Glomerular endothelial cell (primary cell): ENCODE results near the gene CEP85. TPM values are rescaled to one million over a fixed set of nuclear protein-coding genes. Genes with fewer than 3 reads are reported as not detected.

Experiments used
- DNase-seq: peaks from one replicate; pipeline ENCODE4 v3.0.0-alpha.2; 2011; ENCODE audit warnings: low read depth, low spot score; ENCODE audit errors: extremely low read depth
- total RNA-seq: library from RNA; depleted of rRNA; stranded (reverse); fragments of >200 nt; gene quantifications from 2 replicates; pipeline ENCODE4 v1.2.3, GENCODE V29; 2015

The CEP85 gene
- total RNA-seq, 1 donor from 2014 or later = 7.9 TPM

GRCh38 chr1:26277719-26278118, 43.7 kb downstream of the CEP85 start:
- DNase-seq = no peak

- no peak for DNase-seq
Observed at GRCh38 chr1:26278303-26278702, 44.3 kb downstream of the CEP85 start.

GRCh38 chr1:26278724-26279455, 44.9 kb downstream of the CEP85 start:
- DNase-seq = no peak

GRCh38 chr1:26279456-26280332, 45.7 kb downstream of the CEP85 start, which contains the start of gene SH3BGRL3:
Gene SH3BGRL3 (plus strand): TSS chr1:26280086. CDS start chr1:26280156, 70 bp downstream.
- no peak for DNase-seq

- no peak for DNase-seq
Observed at GRCh38 chr1:26280333-26281042, 46.5 kb downstream of the CEP85 start.

- DNase-seq = no peak
Observed at GRCh38 chr1:26281091-26281958, 47.3 kb downstream of the CEP85 start.

GRCh38 chr1:26281971-26282370, 48.0 kb downstream of the CEP85 start:
- no peak for DNase-seq

- DNase-seq = no peak
Observed at GRCh38 chr1:26282401-26282918, 48.5 kb downstream of the CEP85 start.

GRCh38 chr1:26283279-26283853, 49.4 kb downstream of the CEP85 start:
- DNase-seq = no peak

- no peak for DNase-seq
Observed at GRCh38 chr1:26283871-26284596, 50.0 kb downstream of the CEP85 start.

- no peak for DNase-seq
Observed at GRCh38 chr1:26284597-26285347, 50.8 kb downstream of the CEP85 start.

GRCh38 chr1:26285366-26286063, 51.5 kb downstream of the CEP85 start:
- DNase-seq = no peak

GRCh38 chr1:26286064-26286416, 52.0 kb downstream of the CEP85 start:
- DNase-seq = no peak

- DNase-seq = no peak
Observed at GRCh38 chr1:26287033-26287711, 53.2 kb downstream of the CEP85 start.

- no peak for DNase-seq
Observed at GRCh38 chr1:26287811-26288210, 53.8 kb downstream of the CEP85 start.

GRCh38 chr1:26288311-26288941, 54.4 kb downstream of the CEP85 start:
- DNase-seq = no peak
